Spleen (tissue), 11 donors: ENCODE measurements around the gene HOXC10. TPM values are rescaled to one million over a fixed set of nuclear protein-coding genes. Genes with fewer than 3 reads are reported as not detected.
A peak's percentile ranks its signal among the peaks of the same experiment; 100 is the strongest.

ENCODE experiments used
- DNase-seq: peaks from one replicate; pipeline ENCODE4 v3.0.0-alpha.2; 2020
- H3K27ac ChIP-seq, 8 donors: fragments of 200-600 bp; sonication (generic) in 7 of 8; 1 replicate in 4 of 8; 2 replicates in 4 of 8; pipeline versions ENCODE4 v1.5.0 to v1.8.0; 2016 to 2021; ENCODE audit warnings: inconsistent platforms in 4 of 8, mild to moderate bottlenecking in 4 of 8, moderate library complexity in 1 of 8
- H3K27me3 ChIP-seq, 7 donors: fragments of 200-600 bp; sonication (generic) in 6 of 7; replicated peaks in 1 of 7; 1 replicate in 4 of 7; 2 replicates in 3 of 7; pipeline versions ENCODE4 v1.5.0 to v1.8.0; 2016 to 2021; ENCODE audit warnings: inconsistent platforms in 3 of 7, mild to moderate bottlenecking in 1 of 7
- H3K36me3 ChIP-seq, 6 donors: fragments of 200-600 bp; sonication (generic) in 5 of 6; 1 replicate in 4 of 6; 2 replicates in 2 of 6; pipeline versions ENCODE4 v1.5.0 to v1.8.0; 2016 to 2021; ENCODE audit warnings: inconsistent platforms in 2 of 6
- H3K4me1 ChIP-seq, 6 donors: fragments of 200-600 bp; sonication (generic) in 5 of 6; 1 replicate in 3 of 6; 2 replicates in 3 of 6; pipeline versions ENCODE4 v1.5.0 to v1.8.0; 2016 to 2021; ENCODE audit warnings: inconsistent platforms in 3 of 6
- H3K4me3 ChIP-seq, 8 donors: fragments of 200-600 bp; sonication (generic) in 7 of 8; 1 replicate in 4 of 8; 2 replicates in 4 of 8; pipeline versions ENCODE4 v1.5.0 to v1.8.0; 2016 to 2021; ENCODE audit warnings: inconsistent platforms in 4 of 8, mild to moderate bottlenecking in 4 of 8, moderate library complexity in 2 of 8
- H3K9me3 ChIP-seq, 8 donors: fragments of 200-600 bp; sonication (generic) in 7 of 8; 1 replicate in 4 of 8; 2 replicates in 4 of 8; pipeline versions ENCODE4 v1.5.0 to v1.8.0; 2016 to 2021; ENCODE audit warnings: inconsistent platforms in 4 of 8
- POLR2A ChIP-seq, 3 donors: fragments of 450-650 bp; IDR thresholded peaks; one replicate each; pipeline ENCODE4 v1.5.1; 2017; ENCODE audit warnings: antibody characterized with exemption in 3 of 3, mild to moderate bottlenecking in 1 of 3
- POLR2AphosphoS5 ChIP-seq, 3 donors: sonication (generic); formaldehyde crosslinking; IDR thresholded peaks; one replicate each; pipeline ENCODE4 v1.5.1; 2017; ENCODE audit warnings: antibody characterized with exemption in 3 of 3
- WGBS, 5 donors: extraction: QIAGEN DNeasy Blood & Tissue Kit in 3 of 5; methylation state at CpG; one replicate each; pipeline versions ENCODE4 v1.1.5 to v1.1.7; 2013 to 2018; 5-methylcytosine and 5-hydroxymethylcytosine counted together
- intact Hi-C: fragments of 100-400 bp; cut with DNase I; formaldehyde crosslinking; loops from one replicate; pipeline ENCODE4 v1.15.0; 2023; ENCODE audit warnings: low total_unique reads
- polyA plus RNA-seq, 3 donors: library from polyadenylated mRNA; stranded (reverse); fragments of 200-250 nt; gene quantifications; one replicate each; pipeline ENCODE4 v1.2.1, GENCODE V29; 2013
- total RNA-seq, 7 donors: library from RNA; depleted of rRNA in 3 of 7; stranded (reverse); fragments of >200 nt in 3 of 7; fragmentation: NEBNext Ultra II Directional in 4 of 7; extraction: Animal tissue kit (Norgen Biotek cat#: 25700) in 4 of 7; gene quantifications; one replicate each; pipeline versions ENCODE4 v1.1.0 to v1.2.1, GENCODE V29; 2016 to 2021
- TF ChIP-seq, protein P1 (sequence below), 11 experiments: fragments of 200-600 bp in 7 of 11; fragments of 450-650 bp in 4 of 11; sonication (generic) in 4 of 11; IDR thresholded peaks in 8 of 11; conservative IDR thresholded peaks in 3 of 11; 1 replicate in 7 of 11; 2 replicates in 4 of 11; pipeline versions ENCODE4 v1.4.0 to v1.8.0; 2016 to 2021; ENCODE audit warnings: antibody characterized with exemption in 11 of 11, inconsistent platforms in 4 of 11, mild to moderate bottlenecking in 1 of 11
- donor health status: healthy with polysubstance abuse.
- donor health status: DM: no; HTN: no; CAD: no; lungs with moderate emphysema.
- donor health status: DM: no; HTN: no; CAD: no.
- donor health status: Bipolar disorder and iron deficiency.
- donor health status: healthy.
- donor health status: DM: no; HTN: no; CAD: no.
- donor health status: DM: yes; HTN: yes; CAD: no.

Gene HOXC10
- total and polyA plus RNA-seq, 10 donors: not detected

GRCh38 chr12:54034785-54035310 is 49.9 kb downstream of the HOXC10 start:
- H3K4me1 ChIP-seq: peaks cover 5 to 44% (median 28%) of the 10 kb centered on the region in 6 donors
- no peak for DNase-seq
- 29 to 61% (median 45%) methylated on average over 22 of the region's 22 CpGs for WGBS, 5 donors
- no peak overlapping the region for H3K27ac ChIP-seq
- H3K36me3 ChIP-seq: no peaks in the 10 kb centered on the region
- intact Hi-C loops: loop anchor here (5.0 kb wide), 1 partner anchor 157 kb away; no protein-coding TSS in a partner anchor
- TF ChIP-seq, protein P1, sequence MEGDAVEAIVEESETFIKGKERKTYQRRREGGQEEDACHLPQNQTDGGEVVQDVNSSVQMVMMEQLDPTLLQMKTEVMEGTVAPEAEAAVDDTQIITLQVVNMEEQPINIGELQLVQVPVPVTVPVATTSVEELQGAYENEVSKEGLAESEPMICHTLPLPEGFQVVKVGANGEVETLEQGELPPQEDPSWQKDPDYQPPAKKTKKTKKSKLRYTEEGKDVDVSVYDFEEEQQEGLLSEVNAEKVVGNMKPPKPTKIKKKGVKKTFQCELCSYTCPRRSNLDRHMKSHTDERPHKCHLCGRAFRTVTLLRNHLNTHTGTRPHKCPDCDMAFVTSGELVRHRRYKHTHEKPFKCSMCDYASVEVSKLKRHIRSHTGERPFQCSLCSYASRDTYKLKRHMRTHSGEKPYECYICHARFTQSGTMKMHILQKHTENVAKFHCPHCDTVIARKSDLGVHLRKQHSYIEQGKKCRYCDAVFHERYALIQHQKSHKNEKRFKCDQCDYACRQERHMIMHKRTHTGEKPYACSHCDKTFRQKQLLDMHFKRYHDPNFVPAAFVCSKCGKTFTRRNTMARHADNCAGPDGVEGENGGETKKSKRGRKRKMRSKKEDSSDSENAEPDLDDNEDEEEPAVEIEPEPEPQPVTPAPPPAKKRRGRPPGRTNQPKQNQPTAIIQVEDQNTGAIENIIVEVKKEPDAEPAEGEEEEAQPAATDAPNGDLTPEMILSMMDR (IDR thresholded peaks at IDR 0.05 in 8 of 11, conservative IDR thresholded peaks at IDR 0.05 in 3 of 11): no peak
- no peak for TF ChIP-seq POLR2A (IDR thresholded peaks at IDR 0.05)
- no peak for TF ChIP-seq POLR2AphosphoS5 (IDR thresholded peaks at IDR 0.05)
- H3K9me3 ChIP-seq: peaks cover 0 to 11% (median 5%) of the 10 kb centered on the region in 8 donors
- H3K4me3 ChIP-seq: peak overlapping the region in 1 of 8 donors; percentile 59
- peaks cover 6 to 100% (median 95%) of the 10 kb centered on the region in 7 donors for H3K27me3 ChIP-seq

DNA sequence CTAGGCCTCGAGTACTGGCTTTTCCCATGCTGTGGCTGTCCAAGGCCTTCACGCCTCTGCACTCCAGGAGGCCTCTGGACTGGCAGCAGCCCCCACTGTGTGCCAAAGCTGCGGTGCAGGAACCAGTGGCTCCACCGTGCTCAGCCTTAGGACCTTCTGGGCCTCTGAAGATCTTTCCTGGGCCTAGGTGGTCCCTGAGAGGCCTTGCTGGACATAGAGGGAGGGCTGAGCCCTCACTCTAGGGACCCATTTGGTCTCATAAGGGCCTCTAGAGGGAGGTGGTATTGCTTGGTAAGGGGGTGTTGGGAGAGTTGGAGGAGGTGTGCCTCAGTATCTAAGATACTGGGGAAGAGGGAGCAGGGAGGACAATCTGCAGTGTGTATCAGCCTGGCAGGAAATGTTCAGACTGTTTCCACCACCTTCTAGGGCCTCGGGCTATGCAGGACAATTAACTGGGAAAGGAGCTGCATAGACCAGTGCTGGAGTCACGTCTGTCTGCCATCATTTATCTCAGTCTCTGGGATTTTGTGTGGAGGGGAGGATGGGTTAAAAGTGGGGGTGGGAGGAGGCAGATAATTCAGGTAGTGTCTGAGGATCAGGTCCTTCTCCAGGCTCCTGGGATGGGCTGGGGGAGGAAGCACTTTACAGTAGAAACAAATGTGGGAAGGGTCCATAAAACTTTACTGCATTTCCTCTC is 50.8 kb downstream of the HOXC10 start:
- Histone ChIP-seq H3K4me1 (peaks cover 5 to 38% (median 26%) of the 10 kb centered on the region in 6 donors), H3K4me3 (no peak overlapping the region), H3K27ac (no peak overlapping the region), H3K27me3 (peaks cover 5 to 100% (median 91%) of the 10 kb centered on the region in 7 donors), H3K9me3 (peaks cover 0 to 11% (median 5%) of the 10 kb centered on the region in 8 donors), H3K36me3 (no peaks in the 10 kb centered on the region)
- no peak for DNase-seq
- TF ChIP-seq, protein P1 (IDR thresholded peaks at IDR 0.05 in 8 of 11, conservative IDR thresholded peaks at IDR 0.05 in 3 of 11): no peak
- intact Hi-C loops: no loop called here
- WGBS, 5 donors: 67 to 82% (median 74%) methylated on average over 4 to 6 of the region's 6 CpGs

- H3K36me3 ChIP-seq: no peaks in the 10 kb centered on the region
- peaks cover 3 to 100% (median 90%) of the 10 kb centered on the region in 7 donors for H3K27me3 ChIP-seq
- TF ChIP-seq POLR2A (IDR thresholded peaks at IDR 0.05): no peak
- no peak for TF ChIP-seq POLR2AphosphoS5 (IDR thresholded peaks at IDR 0.05)
- TF ChIP-seq, protein P1 (IDR thresholded peaks at IDR 0.05 in 8 of 11, conservative IDR thresholded peaks at IDR 0.05 in 3 of 11): no peak
- intact Hi-C loops: no loop called here
- peaks cover 0 to 11% (median 5%) of the 10 kb centered on the region in 8 donors for H3K9me3 ChIP-seq
- 55 to 69% (median 62%) methylated on average over 14 of the region's 14 CpGs for WGBS, 5 donors
- peak; percentile 62 for DNase-seq
- H3K27ac ChIP-seq: no peak overlapping the region
- no peak overlapping the region for H3K4me3 ChIP-seq
- H3K4me1 ChIP-seq: peaks cover 5 to 28% (median 22%) of the 10 kb centered on the region in 6 donors
These were observed 51.8 kb downstream of the HOXC10 start for GRCh38 chr12:54036620-54037359.
